ENCODE data around the gene USP32.
"Not testable (repeated sequence)": the region's sequence is repeated elsewhere in the genome, so short reads cannot be mapped to it uniquely, and the experiment has no call there.

USP32 gene

GRCh38 chr17:60406887-60407286 lies 15.0 kb upstream of the USP32 start:
- DNase-seq: no peak

GRCh38 chr17:60403962-60404361 lies 12.0 kb upstream of the USP32 start:
- no peak for DNase-seq

- DNase-seq: no peak
Measured at GRCh38 chr17:60403523-60403810, 11.5 kb upstream of the USP32 start.

- DNase-seq: no peak
Measured at GRCh38 chr17:60401819-60402218, 9.9 kb upstream of the USP32 start.

GRCh38 chr17:60398227-60398959 lies 6.5 kb upstream of the USP32 start:
- no peak for DNase-seq

- no peak for DNase-seq
Measured at GRCh38 chr17:60396412-60396811, 4.5 kb upstream of the USP32 start.

- DNase-seq: no peak
Measured at GRCh38 chr17:60395508-60396065, 3.7 kb upstream of the USP32 start.

- DNase-seq: no peak
Measured at GRCh38 chr17:60393840-60394723, 2.1 kb upstream of the USP32 start.

- peak; percentile 49 to 63 for DNase-seq
Measured at GRCh38 chr17:60392845-60393702, 1.1 kb upstream of the USP32 start.

- DNase-seq: no peak
Measured at GRCh38 chr17:60391471-60392041, 377 bp downstream of the USP32 start.

- peak; percentile 8 to 27 for DNase-seq
Measured at GRCh38 chr17:60390925-60391470, 935 bp downstream of the USP32 start.

- no peak for DNase-seq
Measured at GRCh38 chr17:60390186-60390585, 1.7 kb downstream of the USP32 start.

GRCh38 chr17:60388742-60389141 lies 3.2 kb downstream of the USP32 start:
- DNase-seq: no peak

- DNase-seq: no peak
Measured at GRCh38 chr17:60387666-60388065, 4.3 kb downstream of the USP32 start.

- no peak for DNase-seq
Measured at GRCh38 chr17:60386147-60387058, 5.5 kb downstream of the USP32 start.

- DNase-seq: not testable (repeated sequence)
Measured at GRCh38 chr17:60384921-60385320, 7.0 kb downstream of the USP32 start.

GRCh38 chr17:60383379-60383778 lies 8.6 kb downstream of the USP32 start:
- no peak for DNase-seq

GRCh38 chr17:60381958-60382357 lies 10.0 kb downstream of the USP32 start:
- no peak for DNase-seq

- DNase-seq: not testable (repeated sequence)
Measured at GRCh38 chr17:60379461-60379860, 12.5 kb downstream of the USP32 start.

- DNase-seq: not testable (repeated sequence)
Measured at GRCh38 chr17:60378187-60378586, 13.7 kb downstream of the USP32 start.

GRCh38 chr17:60372790-60373483 lies 19.0 kb downstream of the USP32 start:
- no peak for DNase-seq

Data from activated CD4-positive, alpha-beta T cell treated with anti-CD3 and anti-CD28 coated beads, Interleukin-2, amount 50 U/mL, for 48 hours (primary cell).